ENCODE measurements around the gene CACNG6.
"Not testable (repeated sequence)": the region's sequence is repeated elsewhere in the genome, so short reads cannot be mapped to it uniquely, and the experiment has no call there.

Gene CACNG6

DNA sequence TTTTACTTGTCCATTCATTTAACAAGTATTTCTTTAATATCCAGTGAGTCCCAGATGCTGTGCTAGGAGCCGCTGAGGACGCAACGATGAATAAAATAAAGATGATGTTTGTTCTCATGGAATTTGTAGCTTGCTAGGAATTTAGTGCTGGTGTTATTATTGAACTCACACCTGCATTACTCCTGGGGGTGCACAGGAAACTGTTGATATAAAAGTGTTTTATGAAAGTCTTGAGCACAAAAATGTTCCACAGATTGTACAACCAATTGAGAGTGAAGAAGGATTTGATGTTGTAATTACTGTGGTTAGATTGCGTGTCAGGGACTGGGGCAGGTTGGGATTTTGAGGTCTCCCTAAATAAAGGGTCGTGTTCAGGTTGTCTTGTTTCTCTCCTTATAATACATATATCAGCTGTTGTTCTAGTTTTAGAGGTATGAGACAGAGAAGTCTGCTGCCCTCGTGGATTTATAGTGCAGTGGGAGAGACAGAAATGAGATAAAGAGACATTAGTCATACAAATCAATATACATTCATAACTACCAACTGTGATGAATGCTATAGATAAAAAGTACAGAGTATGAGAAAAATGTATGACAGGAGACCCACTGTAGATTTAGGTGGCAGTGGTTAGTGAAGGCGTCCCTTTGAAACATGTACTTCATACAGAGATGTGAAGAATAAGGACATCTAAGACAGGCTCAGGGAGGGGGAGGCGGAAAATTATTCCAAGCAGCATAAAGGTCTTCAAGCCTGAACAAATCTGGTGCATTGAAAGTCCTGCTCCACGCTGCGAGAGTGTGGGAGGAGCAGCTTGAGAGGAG lies 11.3 kb downstream of the CACNG6 start:
- DNase-seq: no peak

- DNase-seq: no peak
Measured at GRCh38 chr19:54009440-54009839, 18.0 kb downstream of the CACNG6 start.

- no peak for DNase-seq
Measured at GRCh38 chr19:54010474-54010873, 19.0 kb downstream of the CACNG6 start.

GRCh38 chr19:54011507-54012211 lies 20.2 kb downstream of the CACNG6 start:
- DNase-seq: no peak

- no peak for DNase-seq
Measured at GRCh38 chr19:54013866-54014265, 22.4 kb downstream of the CACNG6 start.

GRCh38 chr19:54014920-54015560 lies 23.6 kb downstream of the CACNG6 start:
- DNase-seq: no peak

- peak; percentile 30 to 70 (median 52) for DNase-seq
Measured at GRCh38 chr19:54017261-54017660, 25.8 kb downstream of the CACNG6 start.

GRCh38 chr19:54021363-54021762 lies 29.9 kb downstream of the CACNG6 start:
- no peak for DNase-seq

DNA sequence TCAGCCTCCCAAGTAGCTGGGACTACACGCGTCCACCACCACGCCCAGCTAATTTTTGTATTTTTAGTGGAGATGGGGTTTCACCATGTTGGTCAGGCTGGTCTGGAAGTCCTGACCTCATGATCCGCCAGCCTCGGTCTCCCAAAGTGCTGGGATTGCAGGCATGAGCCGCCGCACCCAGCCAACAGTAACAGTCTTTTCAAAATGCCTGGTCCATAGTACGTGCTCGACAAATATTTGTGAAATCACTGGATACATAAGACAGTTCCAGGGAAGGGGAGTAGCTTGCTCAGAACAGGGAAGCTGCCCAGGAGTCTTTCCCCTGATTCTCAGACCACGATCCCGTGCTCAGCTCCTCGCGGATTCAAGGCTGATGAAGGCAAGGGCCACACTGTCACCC lies 30.5 kb downstream of the CACNG6 start:
- no peak for DNase-seq

DNA sequence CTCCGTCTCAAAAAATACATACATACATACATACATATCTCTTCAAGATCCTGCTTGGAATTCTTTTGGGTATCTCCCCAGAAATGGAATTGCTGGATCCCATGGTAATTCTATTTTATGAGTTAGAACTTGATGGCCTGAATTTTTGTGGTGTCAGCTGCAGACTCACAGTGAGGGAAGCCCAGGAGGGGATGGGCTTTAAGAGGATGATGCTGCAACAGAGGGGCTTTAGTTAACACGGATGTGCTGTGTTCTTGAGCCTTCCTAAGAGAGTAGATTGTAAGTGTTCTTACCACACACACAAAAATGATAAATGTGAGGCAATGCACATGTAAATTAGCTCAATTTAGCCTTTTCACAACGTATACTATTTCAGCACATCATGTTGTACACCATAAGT lies 31.8 kb downstream of the CACNG6 start:
- DNase-seq: peak in 1 of 4 experiments; percentile 15

GRCh38 chr19:54024660-54025059 lies 33.2 kb downstream of the CACNG6 start:
- no peak for DNase-seq

DNA sequence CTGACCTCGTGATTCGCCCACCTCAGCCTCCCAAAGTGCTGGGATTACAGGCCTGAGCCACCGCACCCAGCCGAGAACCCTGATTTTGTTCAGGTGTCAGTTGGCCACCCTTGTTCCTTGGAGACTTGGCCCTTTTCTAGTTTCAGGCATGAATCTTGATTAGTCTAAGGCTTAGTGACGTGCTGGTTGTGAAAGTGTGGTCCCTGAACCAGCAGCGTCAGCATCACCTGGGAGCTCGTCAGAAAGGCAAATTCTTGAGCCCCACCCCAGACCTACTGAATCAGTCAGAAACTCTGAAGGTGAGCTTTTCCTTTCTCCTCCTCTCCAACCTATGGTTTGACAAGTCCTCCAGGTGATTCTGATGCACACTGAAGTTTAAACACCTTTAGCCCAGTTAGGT lies 35.2 kb downstream of the CACNG6 start:
- no peak for DNase-seq

DNA sequence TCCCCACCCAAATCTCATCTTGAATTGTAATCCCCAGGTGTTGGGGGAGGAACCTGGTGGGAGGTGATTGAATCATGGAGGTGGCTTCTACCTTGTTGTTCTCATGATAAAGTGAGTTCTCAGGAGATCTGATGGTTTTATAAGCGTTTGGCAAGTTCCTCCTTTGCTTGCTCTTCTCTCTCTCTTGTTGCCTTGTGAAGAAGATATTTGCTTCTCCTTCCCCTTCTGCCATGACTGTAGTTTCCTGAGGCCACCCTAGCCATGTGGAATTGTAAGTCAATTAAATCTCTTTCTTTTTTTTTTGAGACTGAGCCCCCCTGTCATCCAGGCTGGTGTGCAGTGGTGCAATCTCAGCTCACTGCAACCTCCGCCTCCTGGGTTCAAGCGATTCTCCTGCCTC lies 37.9 kb downstream of the CACNG6 start:
- peak in 3 of 4 experiments; percentile 35 to 62 (median 53) for DNase-seq

GRCh38 chr19:54029930-54030490 lies 38.6 kb downstream of the CACNG6 start:
- DNase-seq: peak; percentile 74 to 88 (median 80)

DNA sequence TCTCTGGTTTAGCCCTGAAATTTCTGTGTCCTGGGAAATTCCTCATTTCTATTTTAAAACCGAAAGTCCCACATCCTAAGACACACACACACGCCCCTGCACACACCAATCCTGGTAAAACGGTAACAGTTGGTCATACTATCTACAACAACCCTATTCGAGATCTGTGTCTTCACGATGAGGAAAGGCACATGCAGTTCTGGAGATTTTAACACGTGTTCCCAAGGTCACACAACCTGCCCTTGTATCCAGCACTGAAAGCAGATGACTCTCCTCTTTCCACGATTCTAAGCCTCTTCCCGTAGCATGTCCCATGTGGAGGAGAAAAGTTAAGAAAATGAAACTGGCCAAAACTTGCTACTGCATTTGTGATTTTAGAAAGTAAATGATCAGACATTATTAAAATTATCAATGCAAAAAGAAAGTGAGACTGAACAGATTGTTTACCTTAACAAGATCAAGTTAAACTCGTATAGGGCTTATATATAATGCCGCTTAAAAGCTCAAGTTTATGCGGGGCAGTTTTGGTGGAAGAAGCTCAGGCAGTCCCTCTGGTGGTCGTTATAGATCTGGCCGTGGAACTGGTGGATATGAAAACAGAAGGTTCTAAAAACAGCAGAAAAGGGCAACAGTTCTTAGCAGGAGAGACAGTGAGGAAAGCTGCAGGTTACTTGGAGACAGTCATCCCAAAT lies 39.6 kb downstream of the CACNG6 start:
- DNase-seq: peak in 3 of 4 experiments; percentile 16 to 52 (median 20)

DNA sequence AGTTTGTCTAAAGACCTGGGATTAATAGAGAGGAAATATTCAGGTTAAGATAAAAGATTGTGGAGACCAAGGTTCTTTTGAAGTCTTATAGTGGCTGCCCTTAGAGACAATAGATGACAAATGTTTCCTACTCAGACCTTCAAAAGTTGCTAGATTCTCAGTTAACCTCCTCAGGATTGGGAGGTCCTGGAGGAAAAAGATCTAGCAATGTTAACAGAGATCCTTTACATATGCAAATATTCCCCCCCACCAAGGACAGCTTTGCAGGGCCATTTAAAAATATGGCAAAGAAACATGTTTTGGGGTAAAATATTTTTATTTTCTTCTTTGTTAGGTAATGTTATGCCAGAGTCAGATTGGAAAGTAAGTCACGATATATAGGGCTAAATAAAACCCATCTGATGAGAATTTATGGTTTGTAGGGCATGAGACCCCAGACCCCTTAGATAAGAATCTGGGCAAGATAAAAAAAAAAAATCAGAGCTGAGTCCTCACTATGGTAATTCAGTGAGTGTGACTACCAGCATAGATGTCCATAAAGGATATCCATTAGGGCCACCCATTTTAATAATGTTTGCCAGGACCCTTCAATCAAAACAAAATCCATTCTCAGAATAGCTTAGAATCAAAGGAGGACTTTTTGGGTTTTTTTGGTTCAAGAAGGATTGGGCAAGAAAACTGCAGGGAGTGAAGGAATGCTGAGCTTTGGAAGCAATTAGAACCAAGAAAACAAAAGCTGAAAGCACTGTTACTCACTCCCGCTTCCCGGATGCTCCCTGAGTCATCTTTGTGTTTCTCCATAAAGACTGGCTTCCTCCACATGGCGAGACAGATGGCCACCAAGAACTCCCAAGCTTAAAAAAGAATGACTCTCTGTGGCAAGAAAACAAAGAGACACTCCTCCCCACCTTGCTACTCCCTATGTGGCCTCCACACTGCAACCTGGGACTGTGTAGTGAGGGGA lies 44.1 kb downstream of the CACNG6 start:
- DNase-seq: peak in 3 of 4 experiments; percentile 18 to 59 (median 48)

DNA sequence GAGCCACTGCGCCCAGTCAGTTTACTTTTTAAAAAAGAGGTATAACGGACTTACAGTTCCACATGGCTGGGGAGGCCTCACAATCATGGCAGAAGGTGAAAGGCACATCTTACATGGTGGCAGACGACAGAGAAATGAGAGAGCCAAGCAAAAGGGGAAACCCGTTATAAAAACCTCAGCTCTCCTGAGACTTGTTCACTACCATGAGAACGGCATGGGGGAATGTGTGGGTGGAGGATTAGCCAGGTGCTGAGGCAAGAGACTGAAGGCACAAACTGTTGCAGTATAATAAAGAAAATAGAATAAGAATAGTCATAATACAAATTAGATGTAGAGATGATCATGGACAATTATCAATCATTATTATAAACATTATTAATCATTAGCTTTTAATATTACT lies 45.1 kb downstream of the CACNG6 start:
- not testable (repeated sequence) for DNase-seq

DNA sequence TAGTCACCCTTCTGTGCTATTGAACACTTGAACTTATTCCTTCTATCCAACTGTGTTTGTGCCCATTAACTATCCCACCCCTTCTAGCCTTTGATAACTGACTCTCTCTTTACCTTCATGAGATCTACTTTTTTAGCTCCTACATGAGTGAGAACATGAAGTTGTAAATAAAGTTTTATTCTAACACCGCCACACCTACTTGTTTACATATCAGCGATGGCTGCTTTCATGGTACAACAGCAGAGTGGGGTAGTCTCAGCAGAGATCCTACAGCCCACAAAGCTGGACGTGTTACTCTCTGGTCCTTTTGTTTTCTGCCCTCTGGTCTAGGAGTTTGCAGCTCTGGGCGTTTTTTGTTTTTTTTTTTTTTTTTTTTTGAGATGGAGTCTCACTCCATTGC lies 48.6 kb downstream of the CACNG6 start:
- no peak for DNase-seq

DNA sequence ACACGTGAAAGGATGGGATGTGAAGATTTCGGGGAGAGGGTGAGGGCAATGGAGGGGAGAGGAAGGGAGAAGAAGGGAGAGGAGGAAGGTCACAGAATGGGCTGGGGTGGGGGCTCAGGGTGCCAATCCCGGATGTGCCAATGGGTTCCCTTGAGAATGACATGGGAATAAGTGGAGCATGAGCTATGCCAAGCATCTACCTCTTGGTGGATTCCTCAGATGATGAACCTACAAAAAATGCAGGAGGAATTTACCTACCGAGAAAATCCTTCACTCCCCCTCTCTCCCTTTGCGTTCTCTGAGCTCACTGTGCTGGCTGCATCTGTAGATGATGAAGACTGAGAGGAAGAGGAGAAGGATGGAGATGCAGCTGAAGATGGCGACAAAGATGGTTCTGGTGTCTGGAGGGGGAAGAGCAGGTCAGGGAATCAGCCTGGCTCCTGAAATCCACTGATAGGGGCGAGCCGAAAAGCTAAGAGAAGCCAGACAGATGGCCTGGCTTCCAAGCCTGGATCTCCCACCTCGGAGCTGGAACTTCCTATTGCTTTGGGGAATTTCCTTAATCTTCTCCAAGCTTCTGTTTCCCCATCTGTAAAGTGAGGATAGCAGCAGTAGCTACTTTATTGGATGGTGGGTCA lies 50.7 kb downstream of the CACNG6 start:
- DNase-seq: no peak

DNA sequence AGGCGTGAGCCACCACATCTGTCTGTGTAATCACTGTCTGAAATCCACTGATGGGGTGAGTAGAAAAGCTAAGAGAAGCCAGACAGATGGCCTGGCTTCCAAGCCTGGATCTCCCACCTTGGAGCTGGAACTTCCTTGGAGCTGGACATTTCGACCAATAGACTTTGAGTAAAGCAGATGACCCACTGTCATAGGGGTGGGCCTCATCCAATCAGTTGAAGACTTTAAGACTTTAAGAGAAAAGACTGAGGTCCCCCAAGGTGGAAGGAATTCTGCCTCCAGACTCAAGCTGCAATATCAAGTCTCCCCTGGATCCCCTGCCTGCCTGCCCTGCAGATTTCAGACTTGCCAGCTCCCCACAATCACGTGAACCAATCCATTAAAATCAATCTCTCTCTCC lies 51.6 kb downstream of the CACNG6 start:
- DNase-seq: no peak

DNA sequence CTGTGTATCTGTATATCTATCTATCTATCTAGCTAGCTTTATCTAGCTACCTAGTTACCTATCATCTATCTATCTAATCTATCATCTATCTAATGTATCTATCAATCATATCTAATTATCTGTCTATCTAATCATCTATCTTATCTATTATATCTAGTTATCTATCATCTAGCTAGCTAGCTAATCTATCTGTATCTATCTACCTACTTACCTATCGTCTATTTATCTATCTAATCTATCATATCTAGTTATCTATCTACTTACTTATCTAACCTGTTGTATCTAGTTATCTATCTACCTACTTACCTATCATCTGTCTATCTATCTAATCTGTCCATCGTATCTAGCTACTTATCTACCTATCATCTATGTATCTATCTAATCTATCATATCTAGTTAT lies 54.3 kb downstream of the CACNG6 start:
- no peak for DNase-seq
